SK-N-SH (cell line): ENCODE results near the gene MEX3D. TPM values are rescaled to one million over a fixed set of nuclear protein-coding genes. Genes with fewer than 3 reads are reported as not detected.
"Not testable (repeated sequence)": the region's sequence is repeated elsewhere in the genome, so short reads cannot be mapped to it uniquely, and the experiment has no call there.

Experiments
- CTCF ChIA-PET: fragments of 300-600, 350-600 bp; formaldehyde crosslinking; extraction: SDS; loops from one replicate; lab custom pipeline; 2021; lab: Yijun Ruan, JAX
- POLR2A ChIA-PET: fragments of 350-600 bp; sonication (Branson Sonifier 250); formaldehyde crosslinking; extraction: SDS; loops from one replicate; lab custom pipeline; 2020; ENCODE audit warnings: antibody characterized with exemption, inconsistent platforms; lab: Yijun Ruan, JAX
- DNase-seq: peaks from one replicate; pipeline ENCODE4 v3.0.0; 2012
- H2AFZ ChIP-seq: fragments of 200-600 bp; sonication (generic); 2 replicates; pipeline ENCODE4 v1.8.1; 2016; ENCODE audit warnings: antibody characterized with exemption, mild to moderate bottlenecking, low read depth
- H3F3A ChIP-seq: fragments of 200-600 bp; sonication (generic); replicated peaks from 2 replicates; pipeline ENCODE3; 2016; ENCODE audit warnings: antibody characterized with exemption, mild to moderate bottlenecking; ENCODE audit not compliant: insufficient read depth
- H3K27ac ChIP-seq, 2 experiments: fragments of 200-500 bp in 1 of 2; fragments of 200-600 bp in 1 of 2; sonication (Bioruptor generic) in 1 of 2; sonication (generic), shearing (Covaris generic) in 1 of 2; 2 replicates each; pipeline versions ENCODE4 v1.5.1 to v1.6.1; 2014 to 2016; ENCODE audit warnings: low read depth in 2 of 2, inconsistent platforms in 1 of 2, low read length in 1 of 2, mild to moderate bottlenecking in 1 of 2, mixed read lengths in 1 of 2
- H3K27me3 ChIP-seq: fragments of 200-600 bp; sonication (generic), shearing (Covaris generic); 2 replicates; pipeline ENCODE4 v1.6.1; 2016; ENCODE audit warnings: mixed run types; ENCODE audit not compliant: insufficient read depth
- H3K36me3 ChIP-seq, 2 experiments: fragments of 200-500 bp in 1 of 2; fragments of 200-600 bp in 1 of 2; sonication (Bioruptor generic) in 1 of 2; sonication (generic) in 1 of 2; replicated peaks in 1 of 2; 2 replicates each; pipeline versions ENCODE3 to v1.5.1; 2014 to 2016; ENCODE audit warnings: low read length in 1 of 2, mild to moderate bottlenecking in 1 of 2; ENCODE audit not compliant: insufficient read depth in 2 of 2, control insufficient read depth in 1 of 2
- H3K4me1 ChIP-seq, 2 experiments: fragments of 200-500 bp in 1 of 2; fragments of 200-600 bp in 1 of 2; sonication (Bioruptor generic) in 1 of 2; sonication (generic), shearing (Covaris generic) in 1 of 2; 2 replicates each; pipeline versions ENCODE4 v1.5.1 to v1.6.1; 2014 to 2016; ENCODE audit warnings: low read depth in 1 of 2, low read length in 1 of 2, mixed run types in 1 of 2; ENCODE audit not compliant: insufficient read depth in 2 of 2, control insufficient read depth in 1 of 2
- H3K4me2 ChIP-seq: fragments of 200-600 bp; sonication (generic), shearing (Covaris generic); 2 replicates; pipeline ENCODE4 v1.6.1; 2017; ENCODE audit warnings: mixed run types
- H3K4me3 ChIP-seq, 2 experiments: fragments of 200-500 bp in 1 of 2; fragments of 200-600 bp in 1 of 2; sonication (Bioruptor generic) in 1 of 2; sonication (generic), shearing (Covaris generic) in 1 of 2; 2 replicates each; pipeline versions ENCODE4 v1.5.1 to v1.8.1; 2014 to 2016; ENCODE audit warnings: low read depth in 2 of 2, inconsistent platforms in 1 of 2, low read length in 1 of 2, mild to moderate bottlenecking in 1 of 2, mixed read lengths in 1 of 2, moderate library complexity in 1 of 2
- H3K79me2 ChIP-seq: fragments of 200-600 bp; sonication (generic); 2 replicates; pipeline ENCODE4 v1.8.1; 2017; ENCODE audit warnings: mild to moderate bottlenecking; ENCODE audit not compliant: insufficient read depth
- H3K9ac ChIP-seq: fragments of 200-600 bp; sonication (generic); 2 replicates; pipeline ENCODE4 v1.6.1; 2017; ENCODE audit warnings: mixed run types
- H3K9me2 ChIP-seq: fragments of 200-600 bp; sonication (generic); 2 replicates; pipeline ENCODE4 v1.6.1; 2017; ENCODE audit warnings: mixed run types
- H3K9me3 ChIP-seq: fragments of 200-600 bp; sonication (generic); 2 replicates; pipeline ENCODE4 v1.6.1; 2017; ENCODE audit warnings: mixed run types, mild to moderate bottlenecking, moderate library complexity
- H4K20me1 ChIP-seq: fragments of 200-600 bp; sonication (generic); 2 replicates; pipeline ENCODE4 v1.6.1; 2017; ENCODE audit warnings: mild to moderate bottlenecking, mixed run types; ENCODE audit not compliant: insufficient read depth
- CTCF ChIP-seq: fragments of 200-600 bp; sonication (generic); IDR thresholded peaks from 2 replicates; pipeline ENCODE4 v1.6.1; 2017; ENCODE audit warnings: antibody characterized with exemption, mild to moderate bottlenecking, moderate library complexity
- EZH2phosphoT487 ChIP-seq: fragments of 200-600 bp; sonication (generic); IDR thresholded peaks from 2 replicates; pipeline ENCODE4 v1.6.1; 2017; ENCODE audit warnings: low read depth, mixed run types, mild to moderate bottlenecking, antibody characterized with exemption, moderate library complexity, borderline replicate concordance
- FOSL2 ChIP-seq: IDR thresholded peaks from 2 replicates; pipeline ENCODE4 v1.4.0; 2012; ENCODE audit warnings: low read depth, mild to moderate bottlenecking, moderate library complexity, borderline replicate concordance
- GATA2 ChIP-seq: sonication (generic); formaldehyde crosslinking; IDR thresholded peaks from 2 replicates; pipeline ENCODE4 v1.5.0; 2020; ENCODE audit warnings: mild to moderate bottlenecking, missing genetic modification reagents
- MAX ChIP-seq: IDR thresholded peaks from 2 replicates; pipeline ENCODE4 v1.4.0; 2012; ENCODE audit warnings: low read depth
- MEF2A ChIP-seq: IDR thresholded peaks from 2 replicates; pipeline ENCODE4 v1.4.0; 2012; ENCODE audit warnings: low read depth, borderline replicate concordance
- PBX3 ChIP-seq: IDR thresholded peaks from 2 replicates; pipeline ENCODE4; 2012
- SMC3 ChIP-seq: IDR thresholded peaks from 2 replicates; pipeline ENCODE4 v1.6.1; 2012; ENCODE audit warnings: low read depth, low read length, improper control_type of control experiment
- TAF1 ChIP-seq: IDR thresholded peaks from 2 replicates; pipeline ENCODE4 v1.6.1; 2012; ENCODE audit warnings: low read depth, mild to moderate bottlenecking, low read length, moderate library complexity, borderline replicate concordance
- USF1 ChIP-seq: IDR thresholded peaks from 2 replicates; pipeline ENCODE4 v1.4.0; 2012; ENCODE audit warnings: low read depth, borderline replicate concordance
- WGBS: methylation state at CpG from one replicate; pipeline ENCODE4 v1.1.6; 2017; ENCODE audit warnings: low lambda C conversion rate; 5-methylcytosine and 5-hydroxymethylcytosine counted together
- polyA plus RNA-seq, 3 experiments: library from polyadenylated mRNA; depleted of rRNA; stranded (reverse); fragments of >200 nt; gene quantifications; 2 replicates each; pipeline ENCODE4 v1.2.3, GENCODE V29; 2012

Gene MEX3D
- polyA plus RNA-seq, 1 of the 3 experiments (the other 2 are of a cell fraction) = 14.9 TPM

GRCh38 chr19:1520203-1520780 is 47.8 kb downstream of the MEX3D start:
- H3K79me2 ChIP-seq = no peaks in the 10 kb centered on the region
- no peak overlapping the region for H2AFZ ChIP-seq
- no peaks in the 10 kb centered on the region for H4K20me1 ChIP-seq
- H3K4me3 ChIP-seq = no peak overlapping the region
- WGBS = 47% methylated on average over 6 of the region's 17 CpGs
- H3K4me1 ChIP-seq = no peaks in the 10 kb centered on the region
- ChIA-PET POLR2A (no interaction called here), CTCF (interaction anchor here (1.5 kb wide), 1 partner anchor 26 kb away, joined by 5 read pairs; no protein-coding TSS in a partner anchor)
- no peak overlapping the region for H3K27ac ChIP-seq
- TF ChIP-seq MAX = no peak
- TF ChIP-seq PBX3 = no peak
- TF ChIP-seq FOSL2 = no peak
- TF ChIP-seq EZH2phosphoT487 = no peak
- TF ChIP-seq CTCF = no peak
- no peak for TF ChIP-seq TAF1
- no peak for TF ChIP-seq GATA2 (CRISPR knock-in tag)
- TF ChIP-seq SMC3 = no peak
- no peak for TF ChIP-seq USF1
- TF ChIP-seq MEF2A = no peak
- peaks cover 6% of the 10 kb centered on the region for H3F3A ChIP-seq
- no peaks in the 10 kb centered on the region for H3K36me3 ChIP-seq
- no peak for DNase-seq
- no peak overlapping the region for H3K4me2 ChIP-seq
- H3K9ac ChIP-seq = no peak overlapping the region
- H3K27me3 ChIP-seq = peaks cover 25% of the 10 kb centered on the region
- no peaks in the 10 kb centered on the region for H3K9me3 ChIP-seq
- no peaks in the 10 kb centered on the region for H3K9me2 ChIP-seq

- not testable (repeated sequence) for H3K4me2 ChIP-seq
These were observed 48.3 kb downstream of the MEX3D start for GRCh38 chr19:1519802-1520201.

More at GRCh38 chr19:1519802-1520201, 48.3 kb downstream of the MEX3D start:
- H3K79me2 ChIP-seq, H2AFZ ChIP-seq, H3K9ac ChIP-seq, H3K9me3 ChIP-seq, H3F3A ChIP-seq, H3K27ac ChIP-seq, DNase-seq, H3K4me3 ChIP-seq, H3K36me3 ChIP-seq, H3K9me2 ChIP-seq, POLR2A ChIA-PET, H4K20me1 ChIP-seq, H3K4me1 ChIP-seq: not testable (repeated sequence)
- 56% methylated on average over 4 of the region's 8 CpGs for WGBS
- H3K27me3 ChIP-seq = peaks cover 20% of the 10 kb centered on the region
- CTCF ChIA-PET = interaction anchor here (1.5 kb wide), 1 partner anchor 26 kb away, joined by 5 read pairs; no protein-coding TSS in a partner anchor
